ENCODE data around the gene MINAR2. TPM values are rescaled to one million over a fixed set of nuclear protein-coding genes. Genes with fewer than 3 reads are reported as not detected.

MINAR2 gene
- total RNA-seq, 1 donor from 2014 or later = 0.34 TPM

- Mint-ChIP-seq H3K4me1 (ENCODE audit: low read depth, unreplicated experiment) (no peaks in the 10 kb centered on the region), H3K36me3 (ENCODE audit: unreplicated experiment) (no peaks in the 10 kb centered on the region), H3K4me3 (ENCODE audit: unreplicated experiment) (no peak overlapping the region), H3K27ac (ENCODE audit: unreplicated experiment) (no peak overlapping the region), H3K9me3 (ENCODE audit: unreplicated experiment) (no peaks in the 10 kb centered on the region), H3K27me3 (ENCODE audit: unreplicated experiment) (no peaks in the 10 kb centered on the region)
- peak; percentile 65 for DNase-seq
- peak; percentile 84 for TF ChIP-seq CTCF (IDR thresholded peaks at IDR 0.05; ENCODE audit: partially characterized antibody, unreplicated experiment)
These were observed 23.4 kb downstream of the MINAR2 start for GRCh38 chr5:129771058-129771838.

GRCh38 chr5:129773376-129773775 is 25.5 kb downstream of the MINAR2 start:
- no peak for DNase-seq
- no peaks in the 10 kb centered on the region for H3K27me3 Mint-ChIP-seq (ENCODE audit: unreplicated experiment)
- H3K36me3 Mint-ChIP-seq (ENCODE audit: unreplicated experiment) = no peaks in the 10 kb centered on the region
- H3K27ac Mint-ChIP-seq (ENCODE audit: unreplicated experiment) = no peak overlapping the region
- H3K4me3 Mint-ChIP-seq (ENCODE audit: unreplicated experiment) = no peak overlapping the region
- TF ChIP-seq CTCF (IDR thresholded peaks at IDR 0.05; ENCODE audit: partially characterized antibody, unreplicated experiment) = no peak
- H3K9me3 Mint-ChIP-seq (ENCODE audit: unreplicated experiment) = no peaks in the 10 kb centered on the region
- H3K4me1 Mint-ChIP-seq (ENCODE audit: low read depth, unreplicated experiment) = no peaks in the 10 kb centered on the region

- Mint-ChIP-seq H3K4me3 (ENCODE audit: unreplicated experiment) (no peak overlapping the region), H3K9me3 (ENCODE audit: unreplicated experiment) (no peaks in the 10 kb centered on the region), H3K36me3 (ENCODE audit: unreplicated experiment) (no peaks in the 10 kb centered on the region), H3K4me1 (ENCODE audit: low read depth, unreplicated experiment) (no peaks in the 10 kb centered on the region), H3K27ac (ENCODE audit: unreplicated experiment) (no peak overlapping the region), H3K27me3 (ENCODE audit: unreplicated experiment) (no peaks in the 10 kb centered on the region)
- TF ChIP-seq CTCF (IDR thresholded peaks at IDR 0.05; ENCODE audit: partially characterized antibody, unreplicated experiment) = no peak
- DNase-seq = no peak
These were observed 33.7 kb downstream of the MINAR2 start for GRCh38 chr5:129781594-129781993.

GRCh38 chr5:129803403-129803802 is 55.5 kb downstream of the MINAR2 start:
- Mint-ChIP-seq H3K27ac (ENCODE audit: unreplicated experiment) (no peak overlapping the region), H3K36me3 (ENCODE audit: unreplicated experiment) (peaks cover 5% of the 10 kb centered on the region), H3K4me3 (ENCODE audit: unreplicated experiment) (no peak overlapping the region), H3K4me1 (ENCODE audit: low read depth, unreplicated experiment) (no peaks in the 10 kb centered on the region), H3K9me3 (ENCODE audit: unreplicated experiment) (peaks cover 6% of the 10 kb centered on the region), H3K27me3 (ENCODE audit: unreplicated experiment) (no peaks in the 10 kb centered on the region)
- no peak for DNase-seq
- no peak for TF ChIP-seq CTCF (IDR thresholded peaks at IDR 0.05; ENCODE audit: partially characterized antibody, unreplicated experiment)

GRCh38 chr5:129804705-129805104 is 56.8 kb downstream of the MINAR2 start:
- H3K27me3 Mint-ChIP-seq (ENCODE audit: unreplicated experiment) = no peaks in the 10 kb centered on the region
- H3K27ac Mint-ChIP-seq (ENCODE audit: unreplicated experiment) = no peak overlapping the region
- H3K4me3 Mint-ChIP-seq (ENCODE audit: unreplicated experiment) = no peak overlapping the region
- no peaks in the 10 kb centered on the region for H3K36me3 Mint-ChIP-seq (ENCODE audit: unreplicated experiment)
- DNase-seq = no peak
- H3K9me3 Mint-ChIP-seq (ENCODE audit: unreplicated experiment) = no peaks in the 10 kb centered on the region
- TF ChIP-seq CTCF (IDR thresholded peaks at IDR 0.05; ENCODE audit: partially characterized antibody, unreplicated experiment) = no peak
- no peaks in the 10 kb centered on the region for H3K4me1 Mint-ChIP-seq (ENCODE audit: low read depth, unreplicated experiment)
